Bronchial epithelial cell (primary cell): ENCODE results near the gene PTPRN2. TPM values are rescaled to one million over a fixed set of nuclear protein-coding genes. Genes with fewer than 3 reads are reported as not detected.
"Not testable (repeated sequence)": the region's sequence is repeated elsewhere in the genome, so short reads cannot be mapped to it uniquely, and the experiment has no call there.

Experiments
- DNase-seq: peaks from one replicate; pipeline ENCODE4 v3.0.0-alpha.2; 2010; ENCODE audit warnings: low read depth
- FAIRE-seq: peaks from 2 replicates; lab custom pipeline; 2011; peaks lifted over from hg19 to GRCh38; lab: Jason Lieb, UNC
- H3K27me3 ChIP-seq: 2 replicates; pipeline ENCODE4 v1.5.1; 2011; ENCODE audit warnings: low read length; ENCODE audit not compliant: control insufficient read depth, insufficient read depth
- H3K36me3 ChIP-seq: 2 replicates; pipeline ENCODE4 v1.5.1; 2011; ENCODE audit warnings: low read length; ENCODE audit not compliant: control insufficient read depth, insufficient read depth
- H3K4me3 ChIP-seq: 2 replicates; pipeline ENCODE4 v1.5.1; 2011; ENCODE audit warnings: mild to moderate bottlenecking, low read depth, low read length, control low read depth
- total RNA-seq: library from RNA; depleted of rRNA; stranded (reverse); fragments of >200 nt; gene quantifications from 2 replicates; pipeline ENCODE4 v1.2.1, GENCODE V29; 2014
- TF ChIP-seq, protein P1 (sequence below): IDR thresholded peaks from 2 replicates; pipeline ENCODE4 v1.5.1; 2011; ENCODE audit warnings: mild to moderate bottlenecking, moderate library complexity, low read length, control low read depth, inconsistent platforms; ENCODE audit not compliant: insufficient read depth, severe bottlenecking

PTPRN2 gene
- total RNA-seq, 1 donor from 2014 or later: 1.1 TPM

GRCh38 chr7:158386355-158386618, 201.3 kb downstream of the PTPRN2 start:
- no peaks in the 10 kb centered on the region for H3K27me3 ChIP-seq

DNA sequence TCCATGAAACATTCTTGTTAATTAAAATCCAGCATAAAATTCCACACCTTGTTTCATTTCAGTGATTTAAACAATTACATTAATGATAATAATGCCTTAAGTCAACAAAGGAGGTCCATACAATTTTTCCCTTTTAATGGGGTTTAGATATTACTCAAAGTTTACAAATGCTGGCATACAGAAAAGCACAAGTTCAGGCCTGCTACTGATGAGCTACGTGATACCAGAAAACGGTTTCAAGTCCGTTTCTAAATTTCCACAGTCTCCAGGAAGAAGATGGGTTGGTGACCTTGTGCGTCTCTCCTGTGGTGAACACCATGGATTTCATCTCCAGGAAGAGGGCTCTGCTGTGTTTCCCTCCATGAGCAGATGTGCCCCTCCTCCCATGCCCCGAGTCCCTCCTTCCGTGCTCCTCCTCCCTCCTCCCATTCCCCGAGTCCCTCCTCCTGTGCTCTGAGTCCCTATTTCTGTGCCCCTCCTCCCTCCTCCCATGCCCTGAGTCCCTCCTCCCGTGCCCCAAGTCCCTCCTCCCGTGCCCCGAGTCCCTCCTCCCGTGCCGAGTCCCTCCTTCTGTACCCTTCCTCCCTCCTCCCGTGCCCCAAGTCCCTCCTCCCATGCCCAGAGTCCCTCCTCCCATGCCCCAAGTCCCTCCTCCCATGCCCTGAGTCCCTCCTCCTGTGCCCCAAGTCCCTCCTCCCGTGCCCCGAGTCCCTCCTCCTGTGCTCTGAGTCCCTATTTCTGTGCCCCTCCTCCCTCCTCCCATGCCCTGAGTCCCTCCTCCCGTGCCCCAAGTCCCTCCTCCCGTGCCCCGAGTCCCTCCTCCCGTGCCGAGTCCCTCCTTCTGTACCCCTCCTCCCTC, 201.9 kb downstream of the PTPRN2 start:
- not testable (repeated sequence) for H3K4me3 ChIP-seq, H3K36me3 ChIP-seq, H3K27me3 ChIP-seq
- FAIRE-seq (peak; percentile 47), DNase-seq (peak; percentile 77)

More at GRCh38 chr7:158386355-158386618, 201.3 kb downstream of the PTPRN2 start:
- DNase-seq: no peak
- H3K4me3 ChIP-seq: no peak overlapping the region
- TF ChIP-seq, protein P1, sequence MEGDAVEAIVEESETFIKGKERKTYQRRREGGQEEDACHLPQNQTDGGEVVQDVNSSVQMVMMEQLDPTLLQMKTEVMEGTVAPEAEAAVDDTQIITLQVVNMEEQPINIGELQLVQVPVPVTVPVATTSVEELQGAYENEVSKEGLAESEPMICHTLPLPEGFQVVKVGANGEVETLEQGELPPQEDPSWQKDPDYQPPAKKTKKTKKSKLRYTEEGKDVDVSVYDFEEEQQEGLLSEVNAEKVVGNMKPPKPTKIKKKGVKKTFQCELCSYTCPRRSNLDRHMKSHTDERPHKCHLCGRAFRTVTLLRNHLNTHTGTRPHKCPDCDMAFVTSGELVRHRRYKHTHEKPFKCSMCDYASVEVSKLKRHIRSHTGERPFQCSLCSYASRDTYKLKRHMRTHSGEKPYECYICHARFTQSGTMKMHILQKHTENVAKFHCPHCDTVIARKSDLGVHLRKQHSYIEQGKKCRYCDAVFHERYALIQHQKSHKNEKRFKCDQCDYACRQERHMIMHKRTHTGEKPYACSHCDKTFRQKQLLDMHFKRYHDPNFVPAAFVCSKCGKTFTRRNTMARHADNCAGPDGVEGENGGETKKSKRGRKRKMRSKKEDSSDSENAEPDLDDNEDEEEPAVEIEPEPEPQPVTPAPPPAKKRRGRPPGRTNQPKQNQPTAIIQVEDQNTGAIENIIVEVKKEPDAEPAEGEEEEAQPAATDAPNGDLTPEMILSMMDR: no peak
- no peak for FAIRE-seq
- H3K36me3 ChIP-seq: no peaks in the 10 kb centered on the region

- Histone ChIP-seq H3K27me3 (no peaks in the 10 kb centered on the region), H3K36me3 (no peaks in the 10 kb centered on the region)
- FAIRE-seq: no peak
These were observed 202.9 kb downstream of the PTPRN2 start for GRCh38 chr7:158384746-158385145.

DNA sequence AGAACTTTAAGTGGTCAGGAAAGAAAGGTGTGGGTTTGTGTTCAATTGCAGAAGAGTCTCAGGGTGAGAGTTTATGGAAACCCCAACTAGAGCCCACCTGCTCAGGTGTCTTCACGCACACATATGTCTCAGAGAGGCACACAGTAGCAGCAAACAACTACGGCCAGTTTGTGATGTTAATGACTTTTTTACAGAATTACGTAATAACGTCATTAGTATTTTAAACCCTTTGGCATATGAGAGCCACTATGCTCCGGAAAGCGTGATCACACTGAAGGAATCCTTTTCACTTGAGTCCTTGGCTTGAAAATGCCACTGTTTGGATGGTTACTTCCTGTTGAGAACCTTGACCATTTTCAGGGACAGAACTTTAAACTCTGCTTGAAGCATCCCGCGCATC, 204.0 kb downstream of the PTPRN2 start:
- H3K36me3 ChIP-seq: no peaks in the 10 kb centered on the region
- no peak overlapping the region for H3K4me3 ChIP-seq
- FAIRE-seq: no peak
- H3K27me3 ChIP-seq: no peaks in the 10 kb centered on the region
- TF ChIP-seq, protein P1: no peak
- DNase-seq: no peak

More at GRCh38 chr7:158384746-158385145, 202.9 kb downstream of the PTPRN2 start:
- TF ChIP-seq, protein P1: no peak
- no peak for DNase-seq
- H3K4me3 ChIP-seq: no peak overlapping the region

DNA sequence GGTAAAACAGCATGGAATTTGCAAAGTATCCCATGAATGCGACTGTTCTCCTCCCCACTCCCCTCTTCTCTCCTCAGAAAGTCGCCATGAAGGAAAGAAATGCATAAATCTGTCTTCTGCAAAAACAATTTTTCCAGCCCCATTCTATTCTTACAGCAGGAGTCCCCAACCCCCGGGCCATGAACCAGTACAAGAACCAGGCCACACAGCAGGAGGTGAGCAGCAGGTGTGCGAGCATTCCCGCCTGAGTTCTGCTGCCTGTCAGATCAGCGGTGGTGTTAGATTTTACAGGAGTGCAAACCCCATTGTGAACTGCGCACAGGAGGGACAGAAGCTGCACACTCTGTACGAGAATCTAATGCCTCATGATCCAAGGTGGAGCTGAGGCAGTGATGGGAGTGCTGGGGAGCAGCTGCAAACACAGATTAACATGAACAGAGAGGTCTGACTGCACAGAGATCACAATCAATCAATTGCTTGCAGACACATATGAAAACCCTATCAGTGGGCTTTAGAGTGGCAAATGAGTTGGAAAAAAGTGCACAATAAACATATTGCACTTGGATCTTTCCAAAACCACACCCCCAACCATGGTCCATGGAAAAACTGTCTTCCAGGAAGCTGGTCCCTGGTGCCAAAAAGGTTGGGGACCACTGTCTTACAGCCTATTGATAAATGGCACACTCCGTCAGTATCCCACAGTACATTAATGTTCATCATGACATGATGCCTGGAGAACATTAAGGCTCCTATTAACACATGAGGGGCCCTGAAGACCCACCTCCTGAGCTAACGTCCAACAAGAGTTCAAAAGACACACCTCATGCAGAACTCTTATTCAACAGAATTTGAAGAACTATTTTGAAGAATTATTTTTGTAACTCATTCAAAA, 205.0 kb downstream of the PTPRN2 start:
- no peaks in the 10 kb centered on the region for H3K27me3 ChIP-seq

More for the DNA sequence above, 205.0 kb downstream of the PTPRN2 start:
- DNase-seq (no peak), FAIRE-seq (no peak)
- Histone ChIP-seq H3K4me3 (no peak overlapping the region), H3K36me3 (no peaks in the 10 kb centered on the region)
- TF ChIP-seq, protein P1: no peak
